Stimulated activated CD8-positive, alpha-beta memory T cell treated with anti-CD3 and anti-CD28 coated beads, Interleukin-7, amount 100 ng/mL, for 48 hours (primary cell): ENCODE results near the gene TAS2R30.
A peak's percentile ranks its signal among the peaks of the same experiment; 100 is the strongest.

Experiments used
- DNase-seq, 2 donors: peaks; one replicate each; pipeline ENCODE4 v3.0.0-alpha.2; 2020; ENCODE audit warnings: low read depth in 1 of 2; ENCODE audit errors: extremely low read depth in 1 of 2

Gene TAS2R30

GRCh38 chr12:11134305-11134704 lies at the start of gene TAS2R30:
Gene TAS2R30 (minus strand): TSS chr12:11134644. CDS start chr12:11134244, 400 bp downstream.
- no peak for DNase-seq

GRCh38 chr12:11183011-11183410 lies 48.6 kb upstream of the TAS2R30 start:
- DNase-seq = no peak

- DNase-seq = no peak
Measured at GRCh38 chr12:11182529-11182928, 48.1 kb upstream of the TAS2R30 start.

GRCh38 chr12:11178250-11178649 lies 43.8 kb upstream of the TAS2R30 start:
- no peak for DNase-seq

- no peak for DNase-seq
Measured at GRCh38 chr12:11174022-11174421, 39.6 kb upstream of the TAS2R30 start.

GRCh38 chr12:11171969-11172675 lies 37.7 kb upstream of the TAS2R30 start:
- no peak for DNase-seq

GRCh38 chr12:11171145-11171968 lies 36.9 kb upstream of the TAS2R30 start, which contains the start of gene SMIM10L1:
Gene SMIM10L1 (plus strand): TSS chr12:11171194. CDS start chr12:11171357, 163 bp downstream.
- peak; percentile 72 to 88 for DNase-seq

GRCh38 chr12:11170810-11171144 lies 36.3 kb upstream of the TAS2R30 start:
- DNase-seq = no peak

- no peak for DNase-seq
Measured at GRCh38 chr12:11166300-11166699, 31.9 kb upstream of the TAS2R30 start.

GRCh38 chr12:11164384-11164783 lies 29.9 kb upstream of the TAS2R30 start:
- DNase-seq = no peak

GRCh38 chr12:11162502-11162901 lies 28.1 kb upstream of the TAS2R30 start:
- DNase-seq = no peak

- DNase-seq = no peak
Measured at GRCh38 chr12:11158885-11159444, 24.5 kb upstream of the TAS2R30 start.

GRCh38 chr12:11154400-11154925 lies 20.0 kb upstream of the TAS2R30 start:
- DNase-seq = no peak

- DNase-seq = no peak
Measured at GRCh38 chr12:11152725-11153124, 18.3 kb upstream of the TAS2R30 start.

- DNase-seq = no peak
Measured at GRCh38 chr12:11150832-11151231, 16.4 kb upstream of the TAS2R30 start.

- DNase-seq = no peak
Measured at GRCh38 chr12:11147420-11147819, 13.0 kb upstream of the TAS2R30 start.

- no peak for DNase-seq
Measured at GRCh38 chr12:11144297-11144696, 9.9 kb upstream of the TAS2R30 start.

- no peak for DNase-seq
Measured at GRCh38 chr12:11143352-11143751, 8.9 kb upstream of the TAS2R30 start.

GRCh38 chr12:11136075-11136474 lies 1.6 kb upstream of the TAS2R30 start:
- no peak for DNase-seq

- no peak for DNase-seq
Measured at GRCh38 chr12:11133816-11134215, 628 bp downstream of the TAS2R30 start.

GRCh38 chr12:11133162-11133561 lies 1.3 kb downstream of the TAS2R30 start:
- DNase-seq = no peak

- DNase-seq = no peak
Measured at GRCh38 chr12:11130999-11131398, 3.4 kb downstream of the TAS2R30 start.
